Measurements from ENCODE around the gene NACA.

DNA sequence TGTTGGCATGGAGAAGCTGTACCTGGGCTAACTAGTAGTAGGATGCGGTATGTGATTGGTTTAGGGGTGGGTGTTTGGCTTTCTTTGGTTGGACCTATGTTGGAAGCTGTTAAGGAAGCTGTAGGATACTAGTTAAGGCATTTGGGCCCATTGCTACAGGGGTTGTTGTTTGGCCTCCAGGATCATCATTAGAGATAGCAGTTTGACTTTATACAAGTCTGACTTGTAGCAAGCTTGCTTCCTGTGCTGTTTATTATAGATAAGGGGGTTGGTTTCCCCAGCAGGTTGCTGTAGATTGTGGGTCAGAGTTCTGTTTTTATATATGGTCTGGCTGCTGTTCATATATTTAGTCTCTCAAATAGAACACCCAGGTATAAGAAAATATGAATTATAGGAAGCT is 28.5 kb upstream of the NACA start:
- TF ChIP-seq NRF1 (IDR thresholded peaks at IDR 0.05; ENCODE audit: low read depth, low read length) (no peak), TAF1 (IDR thresholded peaks at IDR 0.05; ENCODE audit: borderline replicate concordance, low read depth, low read length) (no peak), RFX5 (IDR thresholded peaks at IDR 0.05; ENCODE audit: low read length) (no peak), CTCF (IDR thresholded peaks at IDR 0.05) (no peak), POLR2AphosphoS5 (IDR thresholded peaks at IDR 0.05; ENCODE audit: low read depth, low read length) (no peak), RXRA (IDR thresholded peaks at IDR 0.05; ENCODE audit: borderline replicate concordance, low read depth) (no peak), SIN3A (IDR thresholded peaks at IDR 0.05; ENCODE audit: borderline replicate concordance, low read depth, low read length) (no peak), USF2 (IDR thresholded peaks at IDR 0.05; ENCODE audit: borderline replicate concordance, low read depth, low read length) (no peak), TCF12 (IDR thresholded peaks at IDR 0.05) (no peak)
- TF ChIP-seq, protein P1, sequence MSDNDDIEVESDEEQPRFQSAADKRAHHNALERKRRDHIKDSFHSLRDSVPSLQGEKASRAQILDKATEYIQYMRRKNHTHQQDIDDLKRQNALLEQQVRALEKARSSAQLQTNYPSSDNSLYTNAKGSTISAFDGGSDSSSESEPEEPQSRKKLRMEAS (IDR thresholded peaks at IDR 0.05; ENCODE audit: low read depth) = no peak
